K562 (cell line): ENCODE results near the gene CORO2A.

ENCODE experiments used
- FOXA3 ChIP-seq, 2 experiments: fragments of 450-650 bp in 1 of 2; sonication (generic) in 1 of 2; formaldehyde crosslinking; IDR thresholded peaks in 1 of 2; conservative IDR thresholded peaks in 1 of 2; 2 replicates each; pipeline versions ENCODE4 v1.4.0 to v1.8.0; 2020 to 2022; ENCODE audit warnings: mild to moderate bottlenecking in 2 of 2, missing genetic modification reagents in 1 of 2
- IFI16 ChIP-seq: fragments of 250-450 bp; sonication (Bioruptor Pico); IDR thresholded peaks from 2 replicates; pipeline ENCODE4 v2.1.2; 2022; ENCODE audit warnings: mild to moderate bottlenecking, inconsistent platforms
- NR3C1 ChIP-seq: sonication (generic); formaldehyde crosslinking; IDR thresholded peaks from 2 replicates; pipeline ENCODE4 v1.8.1; 2022; ENCODE audit warnings: missing genetic modification reagents
- TARDBP ChIP-seq: fragments of 450-650 bp; IDR thresholded peaks from 2 replicates; pipeline ENCODE4 v1.6.1; 2016
- TRIM24 ChIP-seq, 2 experiments: fragments of 450-650 bp; IDR thresholded peaks; 2 replicates each; pipeline ENCODE4 v1.6.1; 2016
- ZNF707 ChIP-seq: fragments of 250-450 bp; sonication (Bioruptor Pico); conservative IDR thresholded peaks from 2 replicates; pipeline ENCODE4 v1.8.0; 2022; ENCODE audit warnings: inconsistent platforms, mild to moderate bottlenecking, moderate library complexity
- TF ChIP-seq, protein P1 (sequence below): sonication (generic); formaldehyde crosslinking; IDR thresholded peaks from 2 replicates; pipeline ENCODE4 v1.8.0; 2023; ENCODE audit warnings: mild to moderate bottlenecking, missing genetic modification reagents

- TF ChIP-seq NR3C1 (CRISPR knock-in tag) (no peak), FOXA3 (CRISPR knock-in tag; conservative IDR thresholded peaks at IDR 0.05 in 1 of 2, IDR thresholded peaks at IDR 0.05 in 1 of 2) (no peak), TRIM24 (IDR thresholded peaks at IDR 0.05) (no peak), IFI16 (CRISPR knock-in tag) (no peak), ZNF707 (no peak), TARDBP (no peak)
- TF ChIP-seq, protein P1, sequence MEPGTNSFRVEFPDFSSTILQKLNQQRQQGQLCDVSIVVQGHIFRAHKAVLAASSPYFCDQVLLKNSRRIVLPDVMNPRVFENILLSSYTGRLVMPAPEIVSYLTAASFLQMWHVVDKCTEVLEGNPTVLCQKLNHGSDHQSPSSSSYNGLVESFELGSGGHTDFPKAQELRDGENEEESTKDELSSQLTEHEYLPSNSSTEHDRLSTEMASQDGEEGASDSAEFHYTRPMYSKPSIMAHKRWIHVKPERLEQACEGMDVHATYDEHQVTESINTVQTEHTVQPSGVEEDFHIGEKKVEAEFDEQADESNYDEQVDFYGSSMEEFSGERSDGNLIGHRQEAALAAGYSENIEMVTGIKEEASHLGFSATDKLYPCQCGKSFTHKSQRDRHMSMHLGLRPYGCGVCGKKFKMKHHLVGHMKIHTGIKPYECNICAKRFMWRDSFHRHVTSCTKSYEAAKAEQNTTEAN (CRISPR knock-in tag), result no peak
These were observed 13.3 kb downstream of the CORO2A start for GRCh38 chr9:98178874-98179850.
